ENCODE data around the gene PTPRA.

DNA sequence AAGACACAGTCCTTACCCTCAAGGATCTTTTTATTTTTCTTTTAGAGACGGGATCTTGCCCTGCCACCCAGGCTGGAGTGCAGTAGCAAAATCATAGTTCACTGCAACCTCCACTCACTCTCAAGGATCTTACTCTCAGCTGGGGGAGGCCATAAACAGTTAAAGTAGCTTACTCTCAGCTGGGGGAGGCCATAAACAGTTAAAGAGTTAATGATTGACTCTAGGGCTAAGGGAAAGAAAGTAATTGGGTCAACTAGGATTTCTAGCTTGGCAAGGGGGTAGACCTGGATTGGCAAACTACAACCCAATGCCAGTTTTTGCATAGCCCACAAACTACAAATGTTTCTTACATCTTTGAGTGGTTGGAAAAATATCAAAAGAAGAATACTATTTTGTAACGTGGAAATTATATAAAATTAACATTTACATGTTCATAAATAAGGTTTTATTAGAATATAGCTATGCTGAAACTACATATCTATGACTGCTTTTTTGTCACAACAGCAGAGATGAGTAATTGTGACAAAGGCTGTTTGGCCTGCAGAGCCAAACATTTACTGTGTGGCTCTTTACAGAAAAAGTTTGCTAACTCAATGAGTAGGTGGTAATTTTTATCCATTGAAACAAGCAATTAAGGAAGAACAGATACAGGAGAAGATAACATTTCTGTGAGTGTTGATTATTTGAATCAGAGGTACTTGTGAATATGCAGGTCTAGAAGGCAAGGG is 46.4 kb downstream of the PTPRA start:
- TF ChIP-seq, protein P1, sequence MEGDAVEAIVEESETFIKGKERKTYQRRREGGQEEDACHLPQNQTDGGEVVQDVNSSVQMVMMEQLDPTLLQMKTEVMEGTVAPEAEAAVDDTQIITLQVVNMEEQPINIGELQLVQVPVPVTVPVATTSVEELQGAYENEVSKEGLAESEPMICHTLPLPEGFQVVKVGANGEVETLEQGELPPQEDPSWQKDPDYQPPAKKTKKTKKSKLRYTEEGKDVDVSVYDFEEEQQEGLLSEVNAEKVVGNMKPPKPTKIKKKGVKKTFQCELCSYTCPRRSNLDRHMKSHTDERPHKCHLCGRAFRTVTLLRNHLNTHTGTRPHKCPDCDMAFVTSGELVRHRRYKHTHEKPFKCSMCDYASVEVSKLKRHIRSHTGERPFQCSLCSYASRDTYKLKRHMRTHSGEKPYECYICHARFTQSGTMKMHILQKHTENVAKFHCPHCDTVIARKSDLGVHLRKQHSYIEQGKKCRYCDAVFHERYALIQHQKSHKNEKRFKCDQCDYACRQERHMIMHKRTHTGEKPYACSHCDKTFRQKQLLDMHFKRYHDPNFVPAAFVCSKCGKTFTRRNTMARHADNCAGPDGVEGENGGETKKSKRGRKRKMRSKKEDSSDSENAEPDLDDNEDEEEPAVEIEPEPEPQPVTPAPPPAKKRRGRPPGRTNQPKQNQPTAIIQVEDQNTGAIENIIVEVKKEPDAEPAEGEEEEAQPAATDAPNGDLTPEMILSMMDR (conservative IDR thresholded peaks at IDR 0.05; ENCODE audit: low read depth, low read length), result no peak
- TF ChIP-seq EZH2 (IDR thresholded peaks at IDR 0.05; ENCODE audit: borderline replicate concordance, low read depth, low read length, poor library complexity, severe bottlenecking), result no peak
